Measurements from ENCODE around the gene DAP. TPM values are rescaled to one million over a fixed set of nuclear protein-coding genes. Genes with fewer than 3 reads are reported as not detected.

DAP gene
- total RNA-seq, 1 experiment from 2014 or later: 77.6 TPM

GRCh38 chr5:10690460-10691440 is 70.3 kb downstream of the DAP start:
- POLR2A ChIA-PET: no interaction called here
- CTCF ChIA-PET: no interaction called here

DNA sequence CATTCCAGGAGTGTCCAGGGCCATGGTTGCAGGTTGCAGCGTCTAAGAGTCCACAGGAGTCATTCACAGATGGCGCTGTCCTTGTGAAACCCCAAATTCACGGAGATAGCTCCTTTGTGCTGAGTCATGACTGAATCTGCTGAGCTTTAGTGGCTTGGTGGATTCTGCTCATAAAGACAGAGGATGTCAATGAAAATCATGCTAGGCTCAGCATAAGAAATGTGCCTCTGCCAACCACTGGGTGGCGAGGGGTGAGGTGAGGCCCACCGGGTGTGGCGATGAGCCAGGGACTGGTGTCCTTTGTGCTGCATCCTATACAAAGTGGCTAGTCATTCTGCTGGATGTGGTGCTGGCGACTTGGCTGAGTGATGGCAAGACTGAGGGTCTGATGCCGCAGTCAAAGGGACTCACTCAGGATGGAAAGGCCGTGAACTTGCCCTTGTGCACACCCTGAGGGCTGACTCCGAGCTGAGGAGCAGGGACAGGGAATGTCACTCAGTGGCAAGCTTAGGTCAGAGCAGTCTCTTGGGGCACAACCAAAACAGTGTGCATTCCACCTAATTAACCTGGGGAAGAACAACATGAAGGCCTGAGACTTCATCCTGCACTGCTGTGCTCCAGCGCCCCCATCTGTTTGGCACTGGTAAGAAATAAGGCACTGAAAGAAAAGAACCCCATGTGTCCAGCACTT is 71.5 kb downstream of the DAP start:
- DNase-seq: peak in 1 of 2 experiments; percentile 14

More at GRCh38 chr5:10690460-10691440, 70.3 kb downstream of the DAP start:
- Histone ChIP-seq H3K4me3 (ENCODE audit: low read depth, low read length) (no peak overlapping the region), H3K36me3 (ENCODE audit: control insufficient read depth, insufficient read depth, low read length) (no peaks in the 10 kb centered on the region), H3K27me3 (replicated peaks; ENCODE audit: control insufficient read depth, insufficient read depth, low read length) (no peaks in the 10 kb centered on the region), H3K9me3 (no peaks in the 10 kb centered on the region), H3K4me1 (peaks cover 16% of the 10 kb centered on the region; the same call in 1 of the 2 replicates)
- TF ChIP-seq, protein P1, sequence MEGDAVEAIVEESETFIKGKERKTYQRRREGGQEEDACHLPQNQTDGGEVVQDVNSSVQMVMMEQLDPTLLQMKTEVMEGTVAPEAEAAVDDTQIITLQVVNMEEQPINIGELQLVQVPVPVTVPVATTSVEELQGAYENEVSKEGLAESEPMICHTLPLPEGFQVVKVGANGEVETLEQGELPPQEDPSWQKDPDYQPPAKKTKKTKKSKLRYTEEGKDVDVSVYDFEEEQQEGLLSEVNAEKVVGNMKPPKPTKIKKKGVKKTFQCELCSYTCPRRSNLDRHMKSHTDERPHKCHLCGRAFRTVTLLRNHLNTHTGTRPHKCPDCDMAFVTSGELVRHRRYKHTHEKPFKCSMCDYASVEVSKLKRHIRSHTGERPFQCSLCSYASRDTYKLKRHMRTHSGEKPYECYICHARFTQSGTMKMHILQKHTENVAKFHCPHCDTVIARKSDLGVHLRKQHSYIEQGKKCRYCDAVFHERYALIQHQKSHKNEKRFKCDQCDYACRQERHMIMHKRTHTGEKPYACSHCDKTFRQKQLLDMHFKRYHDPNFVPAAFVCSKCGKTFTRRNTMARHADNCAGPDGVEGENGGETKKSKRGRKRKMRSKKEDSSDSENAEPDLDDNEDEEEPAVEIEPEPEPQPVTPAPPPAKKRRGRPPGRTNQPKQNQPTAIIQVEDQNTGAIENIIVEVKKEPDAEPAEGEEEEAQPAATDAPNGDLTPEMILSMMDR (IDR thresholded peaks at IDR 0.05; ENCODE audit: insufficient read depth in 1 of 2, low read depth in 1 of 2, low read length in 1 of 2, severe bottlenecking in 1 of 2, unreplicated experiment in 1 of 2): no peak
- Mint-ChIP-seq H3K36me3 (ENCODE audit: insufficient read depth, unreplicated experiment) (peaks cover 4% of the 10 kb centered on the region), H3K4me1 (ENCODE audit: low read depth, unreplicated experiment) (peaks cover 15% of the 10 kb centered on the region), H3K9me3 (ENCODE audit: unreplicated experiment) (no peaks in the 10 kb centered on the region), H3K27me3 (ENCODE audit: insufficient read depth, unreplicated experiment) (no peaks in the 10 kb centered on the region), H3K4me3 (ENCODE audit: unreplicated experiment) (no peak overlapping the region), H3K27ac (ENCODE audit: unreplicated experiment) (peak overlapping the region; percentile 61)
- DNase-seq: no peak
- intact Hi-C loops (cut with micrococcal nuclease; ENCODE audit: unreplicated experiment): no loop called here
- no TSS peak for BruUV-seq (replicated peaks)

More for the DNA sequence above, 71.5 kb downstream of the DAP start:
- H3K27me3 Mint-ChIP-seq (ENCODE audit: insufficient read depth, unreplicated experiment): no peaks in the 10 kb centered on the region
- no peaks in the 10 kb centered on the region for H3K9me3 Mint-ChIP-seq (ENCODE audit: unreplicated experiment)
- peaks cover 15% of the 10 kb centered on the region for H3K4me1 Mint-ChIP-seq (ENCODE audit: low read depth, unreplicated experiment)
- TF ChIP-seq, protein P1 (IDR thresholded peaks at IDR 0.05; ENCODE audit: insufficient read depth in 1 of 2, low read depth in 1 of 2, low read length in 1 of 2, severe bottlenecking in 1 of 2, unreplicated experiment in 1 of 2): peak; percentile 13 to 18
- Histone ChIP-seq H3K9me3 (no peaks in the 10 kb centered on the region), H3K27me3 (replicated peaks; ENCODE audit: control insufficient read depth, insufficient read depth, low read length) (no peaks in the 10 kb centered on the region), H3K4me3 (ENCODE audit: low read depth, low read length) (no peak overlapping the region), H3K36me3 (ENCODE audit: control insufficient read depth, insufficient read depth, low read length) (no peaks in the 10 kb centered on the region), H3K4me1 (peaks cover 16% of the 10 kb centered on the region; the same call in 1 of the 2 replicates)
- ChIA-PET CTCF (no interaction called here), POLR2A (no interaction called here)
- H3K27ac Mint-ChIP-seq (ENCODE audit: unreplicated experiment): no peak overlapping the region
- BruUV-seq (replicated peaks): no TSS peak
- H3K4me3 Mint-ChIP-seq (ENCODE audit: unreplicated experiment): no peak overlapping the region
- intact Hi-C loops (cut with micrococcal nuclease; ENCODE audit: unreplicated experiment): no loop called here
- H3K36me3 Mint-ChIP-seq (ENCODE audit: insufficient read depth, unreplicated experiment): peaks cover 4% of the 10 kb centered on the region

Data from Caco-2 (cell line).